Erythroblast (primary cell): ENCODE results near the gene VPS37C.
A peak's percentile ranks its signal among the peaks of the same experiment; 100 is the strongest.

ENCODE experiments used
- DNase-seq, 2 experiments: peaks; one replicate each; lab custom pipeline; 2025; lab: John Stamatoyannopoulos, UW
- GATA1 ChIP-seq: IDR thresholded peaks from 2 replicates; pipeline ENCODE4 v1.6.1; 2011; ENCODE audit warnings: low read depth, mild to moderate bottlenecking, control low read depth, low read length, moderate library complexity
- POLR2A ChIP-seq: IDR thresholded peaks from 2 replicates; pipeline ENCODE4 v1.6.1; 2011; ENCODE audit warnings: mild to moderate bottlenecking, low read length

The VPS37C gene

GRCh38 chr11:61151545-61152252 lies 9.5 kb downstream of the VPS37C start:
- TF ChIP-seq POLR2A (no peak), GATA1 (no peak)
- DNase-seq: no peak

GRCh38 chr11:61150706-61151544 lies 10.3 kb downstream of the VPS37C start:
- TF ChIP-seq GATA1: no peak
- DNase-seq: no peak

- peak; percentile 72 to 84 for DNase-seq
Measured at GRCh38 chr11:61149624-61150615, 11.3 kb downstream of the VPS37C start.

GRCh38 chr11:61147791-61148620 lies 13.2 kb downstream of the VPS37C start:
- peak; percentile 26 to 49 for DNase-seq
- TF ChIP-seq GATA1 (no peak), POLR2A (no peak)

More at GRCh38 chr11:61149624-61150615, 11.3 kb downstream of the VPS37C start:
- TF ChIP-seq POLR2A (no peak), GATA1 (peak; percentile 31)

DNA sequence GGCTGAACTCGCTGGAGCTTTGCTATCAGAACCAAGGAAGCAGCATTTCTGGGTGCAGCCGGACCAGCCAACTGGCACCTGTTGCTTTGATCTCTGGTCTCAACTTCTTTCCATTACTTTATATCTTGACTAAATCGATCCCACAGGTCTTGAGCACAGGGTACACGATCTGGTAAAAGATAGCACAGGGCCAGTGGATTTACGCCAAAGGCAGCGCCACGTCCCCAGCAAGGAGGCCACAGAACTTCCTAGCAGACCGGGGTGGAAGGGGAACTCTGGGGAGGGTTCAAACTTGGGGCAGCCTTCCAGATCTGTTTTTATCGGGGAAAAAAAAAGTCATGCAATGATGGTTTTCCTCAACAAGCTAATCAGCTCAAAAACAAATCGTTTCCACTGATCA lies 14.0 kb downstream of the VPS37C start:
- TF ChIP-seq GATA1: no peak
- TF ChIP-seq POLR2A: no peak
- DNase-seq: no peak

GRCh38 chr11:61146416-61146815 lies 14.8 kb downstream of the VPS37C start:
- TF ChIP-seq GATA1: no peak
- no peak for TF ChIP-seq POLR2A
- DNase-seq: no peak

DNA sequence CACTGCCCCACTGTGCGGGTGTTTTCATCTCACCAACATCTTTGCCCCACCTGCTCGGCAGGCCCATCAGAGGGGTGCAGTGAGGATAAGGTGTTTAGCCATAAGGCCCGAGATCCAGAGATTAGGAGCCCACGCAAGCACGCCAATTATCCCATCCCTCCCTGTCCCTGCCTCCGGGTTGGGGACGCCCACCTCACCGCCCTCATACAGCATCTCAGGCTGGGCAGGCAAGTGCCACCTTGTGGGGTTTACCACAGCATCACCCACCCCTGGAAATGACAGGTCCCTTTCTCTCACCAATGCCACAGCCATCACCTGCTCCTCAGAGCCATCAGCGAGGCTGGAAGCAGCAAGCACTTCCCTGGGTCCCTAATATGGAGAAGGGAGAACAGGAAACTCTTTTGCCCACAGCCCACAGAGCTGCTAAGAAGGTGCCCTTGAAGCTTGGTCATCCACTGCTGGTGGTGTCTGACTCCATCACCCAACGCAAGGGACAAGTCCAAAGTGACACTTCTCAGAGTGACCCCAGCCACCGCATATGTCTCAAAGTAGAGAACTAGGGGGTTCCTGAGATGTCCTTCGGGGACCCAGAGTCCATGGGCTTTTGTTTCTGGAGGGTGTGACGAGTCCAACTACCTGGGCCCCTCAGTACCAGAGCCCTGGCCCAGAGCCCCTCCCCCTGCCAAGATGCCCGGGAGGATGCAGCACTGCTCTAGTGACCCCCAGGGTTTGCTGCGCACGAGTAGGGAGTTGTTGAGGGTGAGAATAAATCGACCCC lies 15.8 kb downstream of the VPS37C start:
- no peak for DNase-seq

DNA sequence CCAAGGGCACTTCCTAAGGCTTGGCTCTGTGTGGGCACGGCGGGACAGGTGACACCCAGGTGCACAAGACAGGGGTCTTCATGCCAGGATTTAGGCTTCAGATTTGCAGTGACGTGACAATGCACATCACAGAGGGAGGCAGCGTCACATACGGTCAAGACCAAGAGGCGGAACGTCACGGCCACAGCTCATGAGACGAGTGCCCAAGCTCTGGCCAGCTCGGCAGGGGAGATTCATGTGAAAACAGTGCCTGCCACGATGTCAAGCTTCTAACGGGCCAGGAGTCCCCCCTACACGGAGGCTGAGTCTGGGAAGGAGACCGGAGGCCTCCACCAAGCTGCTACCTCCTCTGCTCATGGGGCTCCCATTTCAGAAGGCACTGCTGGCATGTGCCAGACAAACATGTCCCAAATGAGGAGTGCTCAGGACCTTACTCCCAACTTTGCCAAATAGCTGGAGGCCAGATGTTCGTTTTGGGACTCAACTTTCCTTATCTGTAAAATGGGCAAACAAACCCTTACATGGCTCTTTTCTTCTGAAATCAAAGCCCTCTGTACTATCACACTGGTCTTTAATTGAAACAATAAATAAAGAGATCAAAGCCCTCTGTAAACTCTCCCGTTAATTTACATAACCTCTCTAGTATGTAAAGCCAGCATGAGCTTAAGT lies 16.6 kb downstream of the VPS37C start:
- no peak for TF ChIP-seq POLR2A
- no peak for TF ChIP-seq GATA1
- no peak for DNase-seq

More for the DNA sequence above, 15.8 kb downstream of the VPS37C start:
- TF ChIP-seq POLR2A (no peak), GATA1 (no peak)

- no peak for DNase-seq
- TF ChIP-seq GATA1 (no peak), POLR2A (no peak)
Measured at GRCh38 chr11:61142424-61142823, 18.8 kb downstream of the VPS37C start.

- no peak for TF ChIP-seq GATA1
- no peak for TF ChIP-seq POLR2A
- DNase-seq: peak; percentile 68 to 71
Measured at GRCh38 chr11:61141601-61142028, 19.6 kb downstream of the VPS37C start.

DNA sequence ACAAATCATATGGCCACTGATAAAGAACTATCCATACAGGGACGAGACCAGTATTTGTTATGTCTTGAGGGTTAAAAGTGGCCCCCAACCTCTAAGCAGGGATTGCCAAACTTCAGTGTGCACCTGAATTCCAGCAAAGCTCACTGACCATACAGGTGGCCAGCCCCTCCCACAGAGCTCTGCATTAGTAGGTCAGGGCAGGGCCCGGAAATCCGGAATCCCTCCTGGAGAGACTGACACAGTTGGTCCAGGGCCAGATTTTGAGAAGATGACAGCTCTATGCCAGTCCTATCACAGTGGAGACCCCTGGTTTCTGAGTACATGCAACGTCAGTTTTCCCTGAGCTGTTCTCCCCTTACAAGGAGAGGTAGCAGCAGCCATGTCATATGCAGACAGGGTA lies 20.8 kb downstream of the VPS37C start:
- TF ChIP-seq POLR2A: no peak
- DNase-seq: no peak

DNA sequence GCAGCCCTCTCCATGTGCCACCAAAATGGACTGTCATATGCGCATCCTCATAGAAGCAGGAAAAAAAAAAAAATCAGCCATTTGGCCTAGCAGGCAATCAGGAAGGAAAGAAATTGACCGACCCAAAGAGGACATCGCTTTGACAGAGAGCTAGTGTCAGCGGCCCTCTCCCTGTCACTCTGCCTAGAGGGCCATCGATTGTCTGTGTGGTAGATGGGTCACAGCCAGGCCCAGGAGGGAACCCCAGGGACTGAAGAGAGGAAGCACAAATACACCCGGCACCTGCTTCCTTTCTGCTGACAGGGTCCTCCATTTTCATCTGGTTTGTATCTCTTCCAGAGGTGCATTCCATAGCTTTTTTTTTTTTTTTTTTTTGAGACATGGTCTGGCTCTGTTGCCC lies 21.8 kb downstream of the VPS37C start:
- DNase-seq: no peak
- no peak for TF ChIP-seq POLR2A
- no peak for TF ChIP-seq GATA1
